Measurements from ENCODE around the gene CFAP410. TPM values are rescaled to one million over a fixed set of nuclear protein-coding genes. Genes with fewer than 3 reads are reported as not detected.
"Not testable (repeated sequence)": the region's sequence is repeated elsewhere in the genome, so short reads cannot be mapped to it uniquely, and the experiment has no call there.

The CFAP410 gene
- total RNA-seq, 1 donor from 2014 or later = 20.6 TPM

DNA sequence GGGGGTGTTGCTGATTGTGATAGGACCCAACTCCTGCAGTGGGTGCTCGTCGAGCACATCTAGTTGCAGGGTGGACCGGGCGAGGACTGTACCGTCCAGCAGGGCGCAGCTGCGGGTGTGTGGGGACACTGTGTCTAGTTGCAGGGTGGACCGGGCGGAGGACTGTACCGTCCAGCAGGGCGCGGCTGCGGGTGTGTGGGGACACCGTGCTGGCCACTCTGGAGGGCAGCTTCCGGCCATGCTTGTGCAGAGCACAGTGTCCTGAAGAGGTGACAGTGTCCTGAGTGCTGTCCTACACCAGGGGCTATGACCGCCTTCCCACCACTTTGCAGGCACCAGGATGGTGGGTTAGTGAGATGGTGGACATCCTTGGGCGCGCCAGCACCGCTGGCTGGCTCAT lies 9.7 kb upstream of the CFAP410 start:
- DNase-seq = no peak
- Mint-ChIP-seq H3K4me1 (ENCODE audit: low read depth, unreplicated experiment) (peaks cover 4% of the 10 kb centered on the region), H3K27me3 (ENCODE audit: unreplicated experiment) (peaks cover 7% of the 10 kb centered on the region), H3K4me3 (ENCODE audit: unreplicated experiment) (no peak overlapping the region), H3K9me3 (ENCODE audit: unreplicated experiment) (peaks cover under 1% of the 10 kb centered on the region), H3K27ac (ENCODE audit: unreplicated experiment) (no peak overlapping the region), H3K36me3 (ENCODE audit: unreplicated experiment) (no peaks in the 10 kb centered on the region)
- TF ChIP-seq CTCF (IDR thresholded peaks at IDR 0.05; ENCODE audit: partially characterized antibody, unreplicated experiment) = no peak

DNA sequence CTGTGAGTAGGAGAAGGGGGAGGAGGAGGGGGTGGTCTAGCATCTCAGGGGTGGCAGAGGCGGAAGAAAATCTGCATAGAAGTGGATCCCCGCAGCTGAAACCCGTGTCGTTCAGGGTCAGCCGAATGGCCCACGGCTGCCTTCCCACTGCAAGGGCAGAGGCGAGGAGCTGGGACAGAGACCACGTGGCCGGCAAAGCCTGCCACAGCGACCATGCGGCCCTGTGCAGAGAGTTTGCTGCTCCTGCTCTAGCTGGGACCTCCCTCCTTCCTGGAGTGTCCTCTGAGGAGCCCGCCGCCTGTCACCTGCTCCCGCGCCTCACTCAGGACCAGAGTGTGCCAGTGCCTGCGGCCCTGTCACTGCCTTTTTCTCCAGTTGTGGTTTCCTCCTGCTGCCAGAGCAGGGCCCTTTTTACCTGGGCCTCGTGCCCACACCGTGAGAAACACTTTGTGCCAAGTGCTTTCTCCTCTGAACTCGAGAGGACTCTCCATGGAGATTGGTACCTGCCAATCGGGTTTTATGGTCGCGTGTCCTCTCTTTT lies 8.8 kb upstream of the CFAP410 start:
- Mint-ChIP-seq H3K9me3 (ENCODE audit: unreplicated experiment) (peaks cover 2% of the 10 kb centered on the region), H3K4me1 (ENCODE audit: low read depth, unreplicated experiment) (peaks cover 4% of the 10 kb centered on the region), H3K36me3 (ENCODE audit: unreplicated experiment) (no peaks in the 10 kb centered on the region), H3K4me3 (ENCODE audit: unreplicated experiment) (no peak overlapping the region), H3K27me3 (ENCODE audit: unreplicated experiment) (peaks cover 7% of the 10 kb centered on the region), H3K27ac (ENCODE audit: unreplicated experiment) (no peak overlapping the region)
- DNase-seq = no peak
- TF ChIP-seq CTCF (IDR thresholded peaks at IDR 0.05; ENCODE audit: partially characterized antibody, unreplicated experiment) = no peak

- no peak overlapping the region for H3K27ac Mint-ChIP-seq (ENCODE audit: unreplicated experiment)
- peaks cover 4% of the 10 kb centered on the region for H3K4me1 Mint-ChIP-seq (ENCODE audit: low read depth, unreplicated experiment)
- no peak for DNase-seq
These were observed 6.3 kb upstream of the CFAP410 start for GRCh38 chr21:44345495-44345894.

DNA sequence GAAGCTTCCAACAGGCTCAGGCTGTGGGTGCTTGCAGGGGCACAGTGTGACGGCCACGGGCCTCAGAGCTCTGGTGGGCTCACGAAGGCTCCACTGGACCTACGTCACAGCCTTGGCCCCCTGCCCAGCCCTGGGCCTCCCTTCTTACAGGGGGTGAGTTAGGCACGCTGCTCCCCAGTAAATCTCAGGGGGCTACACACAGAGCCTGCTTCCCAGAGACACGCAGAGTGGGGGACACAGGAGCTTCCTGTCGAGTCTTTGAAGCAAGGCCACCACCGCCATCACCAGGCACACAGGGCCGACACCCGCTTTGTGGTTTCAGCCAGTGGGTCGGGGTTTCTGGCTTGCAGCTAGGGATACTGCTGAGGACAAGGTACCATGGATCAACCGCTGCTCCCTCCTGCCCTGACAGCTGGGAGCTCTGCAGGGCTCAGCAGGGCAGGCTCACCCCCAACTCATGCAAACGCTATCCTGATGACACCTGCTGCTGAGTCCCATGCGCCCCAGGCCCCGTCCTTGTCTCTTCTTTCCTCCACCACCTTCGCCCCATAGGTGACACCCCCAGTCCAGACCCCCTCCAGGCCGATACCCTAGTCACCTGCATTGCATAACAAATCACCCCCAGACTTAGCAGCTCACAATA lies 5.5 kb upstream of the CFAP410 start:
- peaks cover 8% of the 10 kb centered on the region for H3K9me3 Mint-ChIP-seq (ENCODE audit: unreplicated experiment)
- no peak overlapping the region for H3K4me3 Mint-ChIP-seq (ENCODE audit: unreplicated experiment)
- no peak for TF ChIP-seq CTCF (IDR thresholded peaks at IDR 0.05; ENCODE audit: partially characterized antibody, unreplicated experiment)
- peaks cover 12% of the 10 kb centered on the region for H3K27me3 Mint-ChIP-seq (ENCODE audit: unreplicated experiment)
- H3K4me1 Mint-ChIP-seq (ENCODE audit: low read depth, unreplicated experiment) = peaks cover 6% of the 10 kb centered on the region
- DNase-seq = no peak
- H3K27ac Mint-ChIP-seq (ENCODE audit: unreplicated experiment) = no peak overlapping the region
- no peaks in the 10 kb centered on the region for H3K36me3 Mint-ChIP-seq (ENCODE audit: unreplicated experiment)

More at GRCh38 chr21:44345495-44345894, 6.3 kb upstream of the CFAP410 start:
- H3K27me3 Mint-ChIP-seq (ENCODE audit: unreplicated experiment) = peaks cover 5% of the 10 kb centered on the region
- no peak overlapping the region for H3K4me3 Mint-ChIP-seq (ENCODE audit: unreplicated experiment)
- H3K9me3 Mint-ChIP-seq (ENCODE audit: unreplicated experiment) = peaks cover 2% of the 10 kb centered on the region
- no peaks in the 10 kb centered on the region for H3K36me3 Mint-ChIP-seq (ENCODE audit: unreplicated experiment)
- TF ChIP-seq CTCF (IDR thresholded peaks at IDR 0.05; ENCODE audit: partially characterized antibody, unreplicated experiment) = no peak

DNA sequence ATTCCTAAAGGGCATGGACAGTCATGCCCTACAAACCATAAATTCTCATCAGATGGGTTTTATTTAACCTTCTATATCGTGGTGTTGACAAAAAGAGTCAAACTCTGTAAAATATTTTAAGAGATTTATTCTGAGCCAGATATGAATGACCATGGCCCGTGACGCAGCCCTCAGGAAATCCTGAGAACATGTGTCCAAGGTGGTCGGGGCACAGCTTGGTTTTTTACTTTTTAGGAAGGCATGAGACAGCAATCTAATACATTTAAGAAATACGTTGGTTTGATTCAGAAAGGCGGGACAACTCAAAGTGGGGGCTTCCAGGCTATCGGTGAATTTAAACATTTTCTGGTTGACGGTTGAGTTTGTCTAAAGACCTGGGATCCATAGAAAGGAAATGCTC lies 3.8 kb upstream of the CFAP410 start:
- not testable (repeated sequence) for H3K4me3 Mint-ChIP-seq (ENCODE audit: unreplicated experiment); H3K4me1 Mint-ChIP-seq (ENCODE audit: low read depth, unreplicated experiment); H3K9me3 Mint-ChIP-seq (ENCODE audit: unreplicated experiment); H3K36me3 Mint-ChIP-seq (ENCODE audit: unreplicated experiment); DNase-seq; H3K27ac Mint-ChIP-seq (ENCODE audit: unreplicated experiment)
- H3K27me3 Mint-ChIP-seq (ENCODE audit: unreplicated experiment) = peaks cover 17% of the 10 kb centered on the region

GRCh38 chr21:44341726-44342458 lies 2.7 kb upstream of the CFAP410 start:
- not testable (repeated sequence) for H3K4me3 Mint-ChIP-seq (ENCODE audit: unreplicated experiment); H3K36me3 Mint-ChIP-seq (ENCODE audit: unreplicated experiment); DNase-seq; H3K27ac Mint-ChIP-seq (ENCODE audit: unreplicated experiment)
- Mint-ChIP-seq H3K4me1 (ENCODE audit: low read depth, unreplicated experiment) (peaks cover 19% of the 10 kb centered on the region), H3K27me3 (ENCODE audit: unreplicated experiment) (peaks cover 20% of the 10 kb centered on the region), H3K9me3 (ENCODE audit: unreplicated experiment) (peaks cover 11% of the 10 kb centered on the region)
